Caco-2 (cell line): ENCODE results near the gene NBEAL2. TPM values are rescaled to one million over a fixed set of nuclear protein-coding genes. Genes with fewer than 3 reads are reported as not detected.
"Not testable (repeated sequence)": the region's sequence is repeated elsewhere in the genome, so short reads cannot be mapped to it uniquely, and the experiment has no call there.

Experiments used
- BruUV-seq: library from RNA; stranded (reverse); fragments of 400-500 nt; replicated peaks from 2 replicates; lab custom pipeline; 2021; lab: Mats Ljungman, UMichigan
- CTCF ChIA-PET: fragments of 300-600 bp; sonication (Branson Sonifier 250); formaldehyde crosslinking; loops from one replicate; lab custom pipeline; 2022; ENCODE audit warnings: antibody characterized with exemption; lab: Charles Lee
- POLR2A ChIA-PET: fragments of 300-600 bp; sonication (Branson Sonifier 250); formaldehyde crosslinking; loops from one replicate; lab custom pipeline; 2022; ENCODE audit warnings: antibody characterized with exemption; lab: Charles Lee
- DNase-seq, 2 experiments: peaks; one replicate each; pipeline versions ENCODE4 v3.0.0 to v3.0.0-alpha.2; 2020 to 2022
- H3K27me3 ChIP-seq: replicated peaks from 2 replicates; pipeline ENCODE4 v1.6.0; 2011; ENCODE audit warnings: low read length; ENCODE audit not compliant: control insufficient read depth, insufficient read depth
- H3K36me3 ChIP-seq: 2 replicates; pipeline ENCODE4 v1.5.1; 2011; ENCODE audit warnings: low read length; ENCODE audit not compliant: control insufficient read depth, insufficient read depth
- H3K4me1 ChIP-seq: fragments of 250-450 bp; sonication (Bioruptor Pico); 2 replicates; pipeline ENCODE4 v1.5.1; 2020; ENCODE audit warnings: mild to moderate bottlenecking
- H3K4me3 ChIP-seq: 2 replicates; pipeline ENCODE4 v1.5.1; 2011; ENCODE audit warnings: low read depth, mild to moderate bottlenecking, control low read depth, low read length
- H3K9me3 ChIP-seq: fragments of 250-450 bp; sonication (Bioruptor Pico); 2 replicates; pipeline ENCODE4 v1.5.1; 2020; ENCODE audit warnings: mild to moderate bottlenecking, moderate library complexity
- H3K27ac Mint-ChIP-seq: one replicate; pipeline ENCODE4 v1.8.0; 2022; ENCODE audit warnings: mixed read lengths; ENCODE audit not compliant: unreplicated experiment
- H3K27me3 Mint-ChIP-seq: one replicate; pipeline ENCODE4 v1.8.0; 2022; ENCODE audit warnings: mixed read lengths; ENCODE audit not compliant: insufficient read depth, unreplicated experiment
- H3K36me3 Mint-ChIP-seq: one replicate; pipeline ENCODE4 v1.8.0; 2022; ENCODE audit warnings: mild to moderate bottlenecking, mixed read lengths; ENCODE audit not compliant: insufficient read depth, unreplicated experiment
- H3K4me1 Mint-ChIP-seq: one replicate; pipeline ENCODE4 v1.8.0; 2022; ENCODE audit warnings: low read depth, mixed read lengths; ENCODE audit not compliant: unreplicated experiment
- H3K4me3 Mint-ChIP-seq: one replicate; pipeline ENCODE4 v1.8.0; 2022; ENCODE audit warnings: mild to moderate bottlenecking, moderate library complexity, mixed read lengths; ENCODE audit not compliant: unreplicated experiment
- H3K9me3 Mint-ChIP-seq: one replicate; pipeline ENCODE4 v1.8.0; 2022; ENCODE audit warnings: mixed read lengths; ENCODE audit not compliant: unreplicated experiment
- intact Hi-C: fragments of 100-400 bp; cut with micrococcal nuclease; formaldehyde crosslinking; loops from one replicate; pipeline ENCODE4 v1.10.0; 2022; ENCODE audit not compliant: unreplicated experiment
- total RNA-seq: library from RNA; stranded (reverse); gene quantifications from 2 replicates; pipeline ENCODE4 v1.2.3, GENCODE V29; 2022
- TF ChIP-seq, protein P1 (sequence below), 2 experiments: fragments of 200-600 bp in 1 of 2; IDR thresholded peaks; 1 replicate in 1 of 2; 2 replicates in 1 of 2; pipeline versions ENCODE4 v1.5.1 to v1.8.0; 2011 to 2022; ENCODE audit warnings: antibody characterized with exemption in 1 of 2, control low read depth in 1 of 2, inconsistent platforms in 1 of 2, low read depth in 1 of 2, low read length in 1 of 2, mild to moderate bottlenecking in 1 of 2, moderate library complexity in 1 of 2; ENCODE audit not compliant: insufficient read depth in 1 of 2, severe bottlenecking in 1 of 2, unreplicated experiment in 1 of 2

NBEAL2 gene
- total RNA-seq, 1 experiment from 2014 or later: 62.4 TPM

DNA sequence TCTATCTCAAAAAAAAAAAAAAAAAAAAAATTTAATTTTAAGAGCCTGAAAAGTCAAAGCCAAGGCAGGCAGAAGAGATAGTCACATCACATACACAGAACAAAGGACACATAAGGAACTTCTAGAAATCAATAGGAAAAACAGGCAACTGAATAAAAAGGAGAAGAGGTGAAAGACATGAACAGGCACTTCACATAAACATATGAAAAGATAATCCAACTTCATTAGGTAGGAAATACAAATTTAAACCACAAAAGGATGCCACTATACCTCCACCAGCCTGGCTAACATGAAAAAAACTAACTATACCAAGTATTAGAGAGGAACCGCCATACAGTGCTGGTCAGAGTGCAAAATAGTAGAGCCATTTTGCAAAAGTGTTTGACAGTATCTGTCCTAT lies 17.0 kb upstream of the NBEAL2 start:
- H3K27ac Mint-ChIP-seq: no peak overlapping the region
- H3K27me3 ChIP-seq: no peaks in the 10 kb centered on the region
- ChIA-PET CTCF (no interaction called here), POLR2A (no interaction called here)
- H3K36me3 ChIP-seq: no peaks in the 10 kb centered on the region
- peaks cover 67% of the 10 kb centered on the region for H3K4me1 Mint-ChIP-seq
- no TSS peak for BruUV-seq
- H3K4me3 Mint-ChIP-seq: no peak overlapping the region
- TF ChIP-seq, protein P1, sequence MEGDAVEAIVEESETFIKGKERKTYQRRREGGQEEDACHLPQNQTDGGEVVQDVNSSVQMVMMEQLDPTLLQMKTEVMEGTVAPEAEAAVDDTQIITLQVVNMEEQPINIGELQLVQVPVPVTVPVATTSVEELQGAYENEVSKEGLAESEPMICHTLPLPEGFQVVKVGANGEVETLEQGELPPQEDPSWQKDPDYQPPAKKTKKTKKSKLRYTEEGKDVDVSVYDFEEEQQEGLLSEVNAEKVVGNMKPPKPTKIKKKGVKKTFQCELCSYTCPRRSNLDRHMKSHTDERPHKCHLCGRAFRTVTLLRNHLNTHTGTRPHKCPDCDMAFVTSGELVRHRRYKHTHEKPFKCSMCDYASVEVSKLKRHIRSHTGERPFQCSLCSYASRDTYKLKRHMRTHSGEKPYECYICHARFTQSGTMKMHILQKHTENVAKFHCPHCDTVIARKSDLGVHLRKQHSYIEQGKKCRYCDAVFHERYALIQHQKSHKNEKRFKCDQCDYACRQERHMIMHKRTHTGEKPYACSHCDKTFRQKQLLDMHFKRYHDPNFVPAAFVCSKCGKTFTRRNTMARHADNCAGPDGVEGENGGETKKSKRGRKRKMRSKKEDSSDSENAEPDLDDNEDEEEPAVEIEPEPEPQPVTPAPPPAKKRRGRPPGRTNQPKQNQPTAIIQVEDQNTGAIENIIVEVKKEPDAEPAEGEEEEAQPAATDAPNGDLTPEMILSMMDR (IDR thresholded peaks at IDR 0.05; ENCODE audit: insufficient read depth in 1 of 2, low read depth in 1 of 2, low read length in 1 of 2, severe bottlenecking in 1 of 2, unreplicated experiment in 1 of 2): no peak
- DNase-seq: no peak
- peaks cover 79% of the 10 kb centered on the region for H3K4me1 ChIP-seq
- no peak overlapping the region for H3K4me3 ChIP-seq
- H3K9me3 Mint-ChIP-seq: no peaks in the 10 kb centered on the region
- no peaks in the 10 kb centered on the region for H3K27me3 Mint-ChIP-seq
- no peaks in the 10 kb centered on the region for H3K9me3 ChIP-seq
- intact Hi-C loops: no loop called here
- peaks cover 73% of the 10 kb centered on the region for H3K36me3 Mint-ChIP-seq

DNA sequence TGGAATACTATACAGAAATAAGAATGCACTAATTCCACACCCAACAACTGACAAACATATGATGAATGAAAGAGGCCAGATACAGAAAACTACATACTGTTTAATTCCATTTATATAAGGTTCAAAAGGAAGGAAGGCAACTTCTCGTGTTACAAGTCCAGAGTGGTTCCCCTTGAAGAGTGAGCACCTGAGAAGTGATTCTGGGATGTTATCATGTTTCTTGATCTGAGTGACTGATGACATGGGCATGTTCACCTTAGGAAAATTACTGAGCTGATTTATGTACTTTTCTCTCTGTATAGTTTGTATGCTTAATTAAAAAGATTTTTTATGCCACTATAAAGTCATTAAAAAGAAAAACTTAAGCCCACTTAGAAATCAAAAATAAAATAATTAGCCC lies 16.5 kb upstream of the NBEAL2 start:
- Mint-ChIP-seq H3K9me3 (no peaks in the 10 kb centered on the region), H3K4me3 (no peak overlapping the region), H3K4me1 (peaks cover 68% of the 10 kb centered on the region), H3K27ac (peak overlapping the region; percentile 30), H3K27me3 (no peaks in the 10 kb centered on the region), H3K36me3 (peaks cover 69% of the 10 kb centered on the region)
- Histone ChIP-seq H3K4me3 (no peak overlapping the region), H3K36me3 (no peaks in the 10 kb centered on the region), H3K4me1 (peaks cover 77% of the 10 kb centered on the region), H3K27me3 (no peaks in the 10 kb centered on the region), H3K9me3 (no peaks in the 10 kb centered on the region)
- TF ChIP-seq, protein P1 (IDR thresholded peaks at IDR 0.05; ENCODE audit: insufficient read depth in 1 of 2, low read depth in 1 of 2, low read length in 1 of 2, severe bottlenecking in 1 of 2, unreplicated experiment in 1 of 2): no peak
- BruUV-seq: no TSS peak
- ChIA-PET CTCF (no interaction called here), POLR2A (no interaction called here)
- no peak for DNase-seq
- intact Hi-C loops: no loop called here

DNA sequence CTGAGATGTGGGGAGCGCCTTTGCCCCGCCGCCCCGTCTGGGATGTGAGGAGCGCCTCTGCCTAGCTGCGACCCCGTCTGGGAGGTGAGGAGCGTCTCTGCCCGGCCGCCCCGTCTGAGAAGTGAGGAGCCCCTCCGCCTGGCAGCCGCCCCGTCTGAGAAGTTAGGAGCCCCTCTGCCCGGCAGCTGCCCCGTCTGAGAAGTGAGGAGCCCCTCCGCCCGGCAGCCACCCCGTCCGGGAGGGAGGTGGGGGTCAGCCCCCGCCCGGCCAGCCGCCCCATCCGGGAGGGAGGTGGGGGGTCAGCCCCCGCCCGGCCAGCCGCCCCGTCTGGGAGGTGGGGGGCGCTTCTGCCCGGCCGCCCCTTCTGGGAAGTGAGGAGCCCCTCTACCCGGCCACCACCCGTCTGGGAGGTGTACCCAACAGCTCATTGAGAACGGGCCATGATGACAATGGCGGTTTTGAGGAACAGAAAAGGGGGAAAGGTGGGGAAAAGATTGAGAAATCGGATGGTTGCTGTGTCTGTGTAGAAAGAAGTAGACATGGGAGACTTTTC lies 15.4 kb upstream of the NBEAL2 start:
- H3K27ac Mint-ChIP-seq, H3K4me3 Mint-ChIP-seq, H3K9me3 Mint-ChIP-seq, H3K36me3 ChIP-seq, H3K9me3 ChIP-seq, H3K27me3 Mint-ChIP-seq, BruUV-seq, DNase-seq, H3K4me3 ChIP-seq, H3K27me3 ChIP-seq, POLR2A ChIA-PET: not testable (repeated sequence)
- intact Hi-C loops: loop anchor here (2.0 kb wide), 1 partner anchor 15 kb away; no protein-coding TSS in a partner anchor
- Mint-ChIP-seq H3K36me3 (peaks cover 67% of the 10 kb centered on the region), H3K4me1 (peaks cover 58% of the 10 kb centered on the region)
- peaks cover 76% of the 10 kb centered on the region for H3K4me1 ChIP-seq
- CTCF ChIA-PET: interaction anchor here (1.1 kb wide), 1 partner anchor 18 kb away, joined by 3 read pairs; no protein-coding TSS in a partner anchor
